Bone marrow (tissue), 2 donors: ENCODE data around the gene EFHD2.
"Not testable (repeated sequence)": the region's sequence is repeated elsewhere in the genome, so short reads cannot be mapped to it uniquely, and the experiment has no call there.

Source experiments
- DNase-seq, 2 donors: peaks; one replicate each; lab custom pipeline; 2025; lab: John Stamatoyannopoulos, UW

EFHD2 gene

GRCh38 chr1:15388201-15388880 is 21.3 kb upstream of the EFHD2 start:
- no peak for DNase-seq

GRCh38 chr1:15389828-15390227 is 19.9 kb upstream of the EFHD2 start:
- DNase-seq, result not testable (repeated sequence)

GRCh38 chr1:15390667-15391066 is 19.0 kb upstream of the EFHD2 start:
- no peak for DNase-seq

- DNase-seq, result no peak
Measured at GRCh38 chr1:15391366-15391765, 18.3 kb upstream of the EFHD2 start.

- DNase-seq, result no peak
Measured at GRCh38 chr1:15393475-15394257, 16.0 kb upstream of the EFHD2 start.

GRCh38 chr1:15394258-15394690 is 15.4 kb upstream of the EFHD2 start:
- no peak for DNase-seq

- no peak for DNase-seq
Measured at GRCh38 chr1:15397236-15397635, 12.5 kb upstream of the EFHD2 start.

GRCh38 chr1:15399710-15400109 is 10.0 kb upstream of the EFHD2 start:
- no peak for DNase-seq

- DNase-seq, result no peak
Measured at GRCh38 chr1:15400627-15401026, 9.1 kb upstream of the EFHD2 start.

- DNase-seq, result no peak
Measured at GRCh38 chr1:15401391-15402055, 8.2 kb upstream of the EFHD2 start.

GRCh38 chr1:15402809-15403450 is 6.8 kb upstream of the EFHD2 start:
- no peak for DNase-seq

GRCh38 chr1:15403962-15404580 is 5.6 kb upstream of the EFHD2 start:
- DNase-seq, result no peak

- DNase-seq, result no peak
Measured at GRCh38 chr1:15405106-15405850, 4.4 kb upstream of the EFHD2 start.

GRCh38 chr1:15406614-15407559 is 2.8 kb upstream of the EFHD2 start:
- no peak for DNase-seq

- no peak for DNase-seq
Measured at GRCh38 chr1:15407580-15407979, 2.1 kb upstream of the EFHD2 start.

GRCh38 chr1:15408890-15409387 is 749 bp upstream of the EFHD2 start:
- DNase-seq, result no peak

GRCh38 chr1:15410223-15410883 is 665 bp downstream of the EFHD2 start:
- DNase-seq, result no peak

GRCh38 chr1:15410884-15411245 is 1.2 kb downstream of the EFHD2 start:
- no peak for DNase-seq

GRCh38 chr1:15411593-15412137 is 2.0 kb downstream of the EFHD2 start:
- DNase-seq, result peak; percentile 56 to 63
